Neuronal stem cell (in vitro differentiated cells): Measurements from ENCODE around the gene MUC6.
A peak's percentile ranks its signal among the peaks of the same experiment; 100 is the strongest.

Experiments used
- DNase-seq: peaks from one replicate; pipeline ENCODE4 v3.0.0-alpha.2; 2013; ENCODE audit warnings: low spot score
- H2AFZ ChIP-seq: one replicate; pipeline ENCODE4 v1.6.1; 2013; ENCODE audit warnings: mild to moderate bottlenecking, low read length, inconsistent platforms
- H2AK5ac ChIP-seq: 2 replicates; pipeline ENCODE4 v1.6.1; 2013; ENCODE audit warnings: low read depth, mild to moderate bottlenecking, inconsistent platforms, low read length, moderate library complexity, mixed read lengths
- H2BK120ac ChIP-seq: 2 replicates; pipeline ENCODE4 v1.6.1; 2013; ENCODE audit warnings: low read depth, mild to moderate bottlenecking, inconsistent platforms, low read length, moderate library complexity, mixed read lengths
- H2BK12ac ChIP-seq: one replicate; pipeline ENCODE4 v1.6.1; 2013; ENCODE audit warnings: low read length, inconsistent platforms
- H2BK15ac ChIP-seq: 2 replicates; pipeline ENCODE4 v1.6.1; 2013; ENCODE audit warnings: mild to moderate bottlenecking, low read length, inconsistent platforms, mixed read lengths
- H2BK5ac ChIP-seq: one replicate; pipeline ENCODE4 v1.6.1; 2013; ENCODE audit warnings: inconsistent platforms, mild to moderate bottlenecking, low read length, moderate library complexity
- H3K14ac ChIP-seq: one replicate; pipeline ENCODE4 v1.6.1; 2013; ENCODE audit warnings: low read length, inconsistent platforms
- H3K18ac ChIP-seq: 2 replicates; pipeline ENCODE4 v1.6.1; 2013; ENCODE audit warnings: low read length, inconsistent platforms
- H3K23ac ChIP-seq: 2 replicates; pipeline ENCODE4 v1.6.1; 2013; ENCODE audit warnings: low read depth, mild to moderate bottlenecking, mixed read lengths, low read length, inconsistent platforms; ENCODE audit not compliant: poor library complexity
- H3K27ac ChIP-seq: replicated peaks from 3 replicates; pipeline ENCODE4 v1.5.1; 2013; ENCODE audit warnings: low read length, inconsistent platforms
- H3K27me3 ChIP-seq, 3 experiments: 2 replicates each; pipeline ENCODE4 v1.6.1; 2013; ENCODE audit warnings: low read length in 3 of 3, mild to moderate bottlenecking in 2 of 3, inconsistent platforms in 1 of 3, low read depth in 1 of 3, mixed read lengths in 1 of 3, moderate library complexity in 1 of 3; ENCODE audit not compliant: control insufficient read depth in 3 of 3, insufficient read depth in 3 of 3
- H3K36me3 ChIP-seq, 2 donors: replicated peaks in 1 of 2; 2 replicates each; pipeline ENCODE4 v1.6.1; 2013; ENCODE audit warnings: low read length in 2 of 2; ENCODE audit not compliant: control insufficient read depth in 2 of 2, insufficient read depth in 2 of 2
- H3K4ac ChIP-seq: 2 replicates; pipeline ENCODE4 v1.6.1; 2013; ENCODE audit warnings: inconsistent platforms, mild to moderate bottlenecking, low read length, moderate library complexity
- H3K4me1 ChIP-seq, 2 donors: 1 replicate in 1 of 2; 2 replicates in 1 of 2; pipeline ENCODE4 v1.6.1; 2013; ENCODE audit warnings: low read length in 2 of 2, low read depth in 1 of 2; ENCODE audit not compliant: control insufficient read depth in 2 of 2, insufficient read depth in 1 of 2
- H3K4me2 ChIP-seq: one replicate; pipeline ENCODE4 v1.6.1; 2013; ENCODE audit warnings: mild to moderate bottlenecking, low read length, inconsistent platforms; ENCODE audit not compliant: insufficient read depth, poor library complexity, severe bottlenecking
- H3K4me3 ChIP-seq, 2 donors: 2 replicates each; pipeline ENCODE4 v1.5.1; 2013; ENCODE audit warnings: low read length in 2 of 2, mild to moderate bottlenecking in 2 of 2, inconsistent platforms in 1 of 2, moderate library complexity in 1 of 2
- H3K79me1 ChIP-seq: one replicate; pipeline ENCODE4 v1.6.1; 2013; ENCODE audit warnings: low read depth, mild to moderate bottlenecking, inconsistent platforms, low read length, moderate library complexity
- H3K9ac ChIP-seq: one replicate; pipeline ENCODE4 v1.6.1; 2013; ENCODE audit warnings: mild to moderate bottlenecking, low read depth, low read length, inconsistent platforms; ENCODE audit not compliant: poor library complexity
- H3K9me3 ChIP-seq, 2 donors: replicated peaks in 1 of 2; 2 replicates each; pipeline versions ENCODE3 to v1.6.1; 2013; ENCODE audit warnings: low read length in 2 of 2, mild to moderate bottlenecking in 2 of 2, inconsistent platforms in 1 of 2, low read depth in 1 of 2, mixed read lengths in 1 of 2, moderate library complexity in 1 of 2; ENCODE audit not compliant: control insufficient read depth in 2 of 2, insufficient read depth in 1 of 2
- H4K8ac ChIP-seq: one replicate; pipeline ENCODE4 v1.6.1; 2013; ENCODE audit warnings: low read depth, mild to moderate bottlenecking, inconsistent platforms, low read length, moderate library complexity
- H4K91ac ChIP-seq: one replicate; pipeline ENCODE4 v1.6.1; 2013; ENCODE audit warnings: low read length, low read depth, mild to moderate bottlenecking, inconsistent platforms; ENCODE audit not compliant: poor library complexity
- WGBS, 2 donors: extraction: QIAGEN DNeasy Blood & Tissue Kit; methylation state at CpG; one replicate each; pipeline ENCODE4 v1.1.7; 2013; ENCODE audit warnings: missing lambda C conversion rate in 2 of 2, mixed read lengths in 1 of 2; ENCODE audit not compliant: insufficient read length in 2 of 2, insufficient replicate concordance in 1 of 2; ENCODE audit errors: extremely low coverage in 2 of 2; 5-methylcytosine and 5-hydroxymethylcytosine counted together

Gene MUC6

DNA sequence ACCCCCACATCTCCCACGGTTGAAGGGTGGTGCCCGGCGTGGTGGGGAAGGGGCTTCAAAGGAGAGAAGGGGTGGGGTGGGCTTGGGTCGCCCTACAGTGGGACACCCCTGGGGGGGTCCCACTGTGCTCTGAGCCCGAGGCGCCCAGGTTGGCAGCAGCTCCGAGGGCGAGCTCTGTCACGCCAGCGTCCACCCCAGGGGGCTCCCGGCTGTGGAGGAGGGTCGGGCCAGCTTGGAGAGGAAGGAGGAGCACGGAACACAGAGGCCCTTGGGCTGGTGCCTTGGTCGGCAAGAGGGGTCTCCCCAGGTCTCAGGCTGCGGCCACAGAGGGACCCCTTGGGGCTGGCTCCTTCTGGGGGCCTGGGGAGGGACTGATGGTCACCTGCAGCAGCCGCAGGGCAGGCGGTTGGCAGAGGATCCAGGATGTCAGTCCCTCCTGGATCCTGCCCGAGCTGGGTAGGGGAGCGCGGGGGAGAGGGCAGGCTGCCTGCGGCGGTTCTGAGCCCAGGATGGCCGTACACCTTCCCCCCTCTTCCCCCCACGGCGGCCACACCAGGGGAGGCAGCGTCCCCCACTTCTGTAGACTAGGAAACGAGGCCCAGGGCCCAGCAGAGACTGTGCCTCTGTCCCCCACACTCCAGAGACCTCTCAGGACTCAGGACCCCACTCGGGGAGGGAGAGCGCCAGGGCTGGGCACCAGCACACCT, 788 bp downstream of the MUC6 start:
- Histone ChIP-seq H3K4me1 (peaks cover 0 to 9% of the 10 kb centered on the region in 2 donors), H3K36me3 (no peaks in the 10 kb centered on the region), H3K4me2 (no peak overlapping the region), H3K27me3 (peaks cover 0 to 2% (median 2%) of the 10 kb centered on the region in 3 experiments), H3K23ac (peak overlapping the region; percentile 10), H3K4me3 (no peak overlapping the region), H2BK12ac (peak overlapping the region; percentile 49), H2BK120ac (peak overlapping the region; percentile 5), H3K18ac (peak overlapping the region; percentile 81), H3K79me1 (no peaks in the 10 kb centered on the region), H3K27ac (no peak overlapping the region), H2BK5ac (peak overlapping the region; percentile 87), H4K91ac (no peak overlapping the region), H4K8ac (no peak overlapping the region), H2AFZ (no peak overlapping the region), H3K14ac (no peak overlapping the region), H2AK5ac (peak overlapping the region; percentile 64), H3K4ac (no peak overlapping the region), H3K9ac (no peak overlapping the region), H3K9me3 (peaks cover 0 to 7% of the 10 kb centered on the region in 2 donors), H2BK15ac (peak overlapping the region; percentile 99)
- WGBS, 2 donors = no CpG with 5 or more reads among the region's 29 CpGs
- no peak for DNase-seq

DNA sequence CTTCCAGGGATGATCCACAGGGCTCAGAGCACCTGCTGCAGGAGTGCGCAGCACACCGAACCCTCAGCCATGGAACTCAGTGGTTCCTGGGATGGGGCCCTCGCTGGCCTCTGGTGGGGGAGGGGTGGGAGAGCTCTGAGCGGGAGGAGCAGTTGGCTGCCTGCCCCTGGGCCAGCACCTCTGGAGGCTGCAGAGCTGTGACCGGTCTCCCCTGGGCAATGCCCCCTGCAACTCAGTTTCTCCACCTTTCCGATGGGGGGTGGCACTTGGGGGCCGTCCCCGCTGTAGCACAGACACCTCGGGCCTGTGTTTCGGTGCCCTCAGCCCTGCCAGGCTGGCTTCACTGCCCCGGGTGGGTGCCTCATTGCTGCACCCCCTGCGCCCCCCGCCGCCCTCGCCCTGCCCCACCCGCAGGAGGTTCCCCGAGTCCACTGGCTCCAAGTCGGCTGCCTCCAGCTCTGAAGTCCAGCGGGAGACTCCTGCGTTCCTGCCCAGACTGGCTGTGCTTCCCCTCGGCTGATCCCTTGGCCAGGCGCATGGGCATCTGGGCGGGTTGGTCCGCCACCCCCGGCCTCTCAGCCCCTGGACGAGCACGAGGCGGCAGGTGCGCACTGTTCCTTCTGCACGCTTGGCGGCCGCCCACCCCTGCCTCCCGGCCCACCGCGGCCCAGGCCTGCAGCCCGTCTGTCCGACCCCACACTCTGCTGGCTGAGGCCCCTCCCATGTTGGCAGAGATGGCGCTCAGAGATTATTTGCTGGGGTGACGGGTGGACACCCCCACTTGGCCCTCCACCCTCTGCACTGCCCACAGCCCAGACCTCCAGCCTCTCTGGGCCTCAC, 1.8 kb downstream of the MUC6 start:
- Histone ChIP-seq H2AK5ac (peak overlapping the region; percentile 64), H2BK120ac (peak overlapping the region; percentile 72), H4K8ac (peak overlapping the region; percentile 72), H3K27ac (no peak overlapping the region), H2BK15ac (peak overlapping the region; percentile 99), H3K4me1 (peaks cover 0 to 9% of the 10 kb centered on the region in 2 donors), H3K4me2 (no peak overlapping the region), H3K23ac (peak overlapping the region; percentile 89), H3K36me3 (no peaks in the 10 kb centered on the region), H3K9ac (peak overlapping the region; percentile 50), H4K91ac (no peak overlapping the region), H3K9me3 (peaks cover 0 to 7% of the 10 kb centered on the region in 2 donors), H3K27me3 (peaks cover 0 to 2% (median 2%) of the 10 kb centered on the region in 3 experiments), H2AFZ (no peak overlapping the region), H3K18ac (peak overlapping the region; percentile 84), H3K79me1 (no peaks in the 10 kb centered on the region), H2BK5ac (peak overlapping the region; percentile 87), H2BK12ac (peak overlapping the region; percentile 73), H3K4ac (peak overlapping the region; percentile 23), H3K4me3 (no peak overlapping the region), H3K14ac (peak overlapping the region; percentile 94)
- no peak for DNase-seq
- no CpG with 5 or more reads among the region's 39 CpGs for WGBS, 2 donors

DNA sequence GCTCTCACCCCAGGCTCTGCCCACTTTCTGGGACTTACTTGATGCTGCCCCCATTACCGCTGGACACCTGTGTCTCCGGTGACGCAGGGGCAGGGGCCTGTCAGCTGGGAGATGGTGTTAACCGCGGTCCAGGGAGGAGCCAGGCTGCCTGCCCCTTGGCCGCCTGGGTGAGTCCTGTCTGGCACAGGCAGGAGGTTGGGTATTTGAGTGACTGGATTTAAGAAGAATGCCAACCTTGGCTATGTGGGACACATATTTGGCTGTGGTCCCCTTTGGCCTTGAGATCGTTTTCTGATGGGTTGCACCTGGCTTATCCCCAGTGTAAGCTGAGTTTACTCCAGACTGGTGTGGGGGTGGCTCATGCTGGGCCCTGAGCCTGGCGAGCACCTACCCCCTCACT, 2.5 kb downstream of the MUC6 start:
- no CpG with 5 or more reads among the region's 8 CpGs for WGBS, 2 donors
- H4K91ac ChIP-seq = no peak overlapping the region
- H3K9me3 ChIP-seq = peaks cover 0 to 7% of the 10 kb centered on the region in 2 donors
- no peak for DNase-seq
- H3K23ac ChIP-seq = peak overlapping the region; percentile 55
- H3K4ac ChIP-seq = no peak overlapping the region
- no peak overlapping the region for H2AFZ ChIP-seq
- H2AK5ac ChIP-seq = peak overlapping the region; percentile 64
- H2BK5ac ChIP-seq = peak overlapping the region; percentile 87
- H3K4me1 ChIP-seq = peaks cover 0 to 8% of the 10 kb centered on the region in 2 donors
- peak overlapping the region; percentile 58 for H2BK12ac ChIP-seq
- no peak overlapping the region for H3K4me2 ChIP-seq
- peak overlapping the region; percentile 50 for H3K9ac ChIP-seq
- peak overlapping the region; percentile 99 for H2BK15ac ChIP-seq
- peak overlapping the region; percentile 72 for H4K8ac ChIP-seq
- H3K4me3 ChIP-seq = no peak overlapping the region
- H3K18ac ChIP-seq = peak overlapping the region; percentile 80
- H3K36me3 ChIP-seq = no peaks in the 10 kb centered on the region
- H3K27ac ChIP-seq = no peak overlapping the region
- H3K14ac ChIP-seq = peak overlapping the region; percentile 38
- peaks cover 0 to 2% (median 2%) of the 10 kb centered on the region in 3 experiments for H3K27me3 ChIP-seq
- H3K79me1 ChIP-seq = no peaks in the 10 kb centered on the region
- peak overlapping the region; percentile 72 for H2BK120ac ChIP-seq
